Mesothelial cell of epicardium (in vitro differentiated cells): Measurements from ENCODE around the gene GSTP1. TPM values are rescaled to one million over a fixed set of nuclear protein-coding genes. Genes with fewer than 3 reads are reported as not detected.

ENCODE experiments used
- DNase-seq, 2 experiments: peaks; one replicate each; pipeline ENCODE4 v3.0.0; 2021; ENCODE audit warnings: low spot score in 2 of 2; ENCODE audit not compliant: unreplicated experiment in 2 of 2
- H3K27ac Mint-ChIP-seq: 2 replicates; pipeline ENCODE4 v1.8.0; 2021; ENCODE audit warnings: mixed read lengths
- H3K27me3 Mint-ChIP-seq: 2 replicates; pipeline ENCODE4 v1.8.0; 2021; ENCODE audit warnings: low read depth, mixed read lengths
- H3K36me3 Mint-ChIP-seq: 2 replicates; pipeline ENCODE4 v1.8.0; 2021; ENCODE audit warnings: mixed read lengths
- H3K4me1 Mint-ChIP-seq: 2 replicates; pipeline ENCODE4 v1.8.0; 2021; ENCODE audit warnings: mixed read lengths
- H3K4me3 Mint-ChIP-seq: 2 replicates; pipeline ENCODE4 v1.8.0; 2021; ENCODE audit warnings: mild to moderate bottlenecking, moderate library complexity, mixed read lengths
- H3K9me3 Mint-ChIP-seq: 2 replicates; pipeline ENCODE4 v1.8.0; 2021; ENCODE audit warnings: mixed read lengths
- total RNA-seq: library from RNA; stranded (reverse); gene quantifications from 3 replicates; pipeline ENCODE4 v1.2.1, GENCODE V29; 2021
- TF ChIP-seq, protein P1 (sequence below): fragments of 200-600 bp; sonication (generic); IDR thresholded peaks from one replicate; pipeline ENCODE4 v1.5.0; 2021; ENCODE audit warnings: antibody characterized with exemption; ENCODE audit not compliant: unreplicated experiment

GSTP1 gene
- total RNA-seq, 1 donor from 2014 or later: 875 TPM

DNA sequence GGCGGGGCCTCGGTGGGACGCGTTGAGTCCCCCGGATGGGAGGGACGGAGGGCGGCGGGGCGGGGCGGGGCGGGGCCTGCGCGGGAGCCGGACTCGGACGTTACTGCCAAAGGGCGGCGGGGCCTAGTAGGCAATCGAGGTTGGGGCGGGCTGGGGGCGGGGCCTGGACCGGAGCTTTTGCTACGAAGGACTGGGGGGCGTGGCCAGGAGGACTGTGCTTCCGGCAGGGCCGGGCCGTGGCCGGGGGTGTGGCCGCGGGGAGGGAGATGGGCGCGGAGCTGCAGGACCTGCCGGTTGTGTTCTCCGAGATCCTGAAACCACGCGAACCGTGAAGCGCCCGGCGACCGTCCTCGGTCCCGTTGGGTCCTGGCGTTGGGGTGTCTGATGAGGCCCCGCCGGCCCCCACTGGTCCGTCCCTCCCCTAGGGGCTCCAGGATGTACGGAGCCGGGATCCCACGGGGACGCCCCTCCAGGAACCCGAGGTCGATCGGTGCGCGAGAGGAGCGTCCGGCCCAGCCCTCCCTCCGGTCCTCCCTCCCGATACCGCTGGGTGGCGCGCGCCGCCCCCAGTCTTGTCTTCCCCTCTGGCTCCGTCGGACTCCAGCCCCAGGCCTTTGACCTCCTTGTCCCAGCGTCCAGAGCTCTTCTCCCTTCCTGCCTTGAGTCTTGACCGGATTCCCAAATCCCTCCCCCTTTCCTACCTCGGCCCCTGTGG, 46.8 kb downstream of the GSTP1 start:
- Mint-ChIP-seq H3K4me1 (peaks cover 8% of the 10 kb centered on the region), H3K27me3 (no peaks in the 10 kb centered on the region), H3K36me3 (peaks cover 12% of the 10 kb centered on the region), H3K9me3 (no peaks in the 10 kb centered on the region), H3K4me3 (peak overlapping the region; percentile 80), H3K27ac (peak overlapping the region; percentile 85)
- TF ChIP-seq, protein P1, sequence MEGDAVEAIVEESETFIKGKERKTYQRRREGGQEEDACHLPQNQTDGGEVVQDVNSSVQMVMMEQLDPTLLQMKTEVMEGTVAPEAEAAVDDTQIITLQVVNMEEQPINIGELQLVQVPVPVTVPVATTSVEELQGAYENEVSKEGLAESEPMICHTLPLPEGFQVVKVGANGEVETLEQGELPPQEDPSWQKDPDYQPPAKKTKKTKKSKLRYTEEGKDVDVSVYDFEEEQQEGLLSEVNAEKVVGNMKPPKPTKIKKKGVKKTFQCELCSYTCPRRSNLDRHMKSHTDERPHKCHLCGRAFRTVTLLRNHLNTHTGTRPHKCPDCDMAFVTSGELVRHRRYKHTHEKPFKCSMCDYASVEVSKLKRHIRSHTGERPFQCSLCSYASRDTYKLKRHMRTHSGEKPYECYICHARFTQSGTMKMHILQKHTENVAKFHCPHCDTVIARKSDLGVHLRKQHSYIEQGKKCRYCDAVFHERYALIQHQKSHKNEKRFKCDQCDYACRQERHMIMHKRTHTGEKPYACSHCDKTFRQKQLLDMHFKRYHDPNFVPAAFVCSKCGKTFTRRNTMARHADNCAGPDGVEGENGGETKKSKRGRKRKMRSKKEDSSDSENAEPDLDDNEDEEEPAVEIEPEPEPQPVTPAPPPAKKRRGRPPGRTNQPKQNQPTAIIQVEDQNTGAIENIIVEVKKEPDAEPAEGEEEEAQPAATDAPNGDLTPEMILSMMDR: peak; percentile 81
- DNase-seq: peak; percentile 97 to 99

DNA sequence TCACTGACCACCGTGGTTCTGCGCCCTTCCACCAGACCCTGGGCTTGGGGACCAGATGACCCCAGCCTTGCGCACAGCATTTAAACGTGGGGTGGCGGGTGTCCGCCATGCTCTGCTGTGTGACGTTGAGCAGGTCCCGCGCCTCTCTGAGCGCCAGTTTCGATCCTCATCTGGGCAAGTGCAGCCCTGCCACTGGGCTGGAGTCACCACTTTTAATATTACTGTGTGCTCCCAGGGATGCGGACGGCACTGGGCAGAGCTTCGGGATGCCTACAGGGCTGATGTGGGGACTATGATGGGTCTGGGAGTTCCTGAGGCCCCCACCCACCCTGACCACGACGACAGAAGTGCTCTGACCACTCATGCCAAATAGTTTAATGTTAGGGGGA, 47.3 kb downstream of the GSTP1 start:
- no peaks in the 10 kb centered on the region for H3K27me3 Mint-ChIP-seq
- peaks cover 8% of the 10 kb centered on the region for H3K4me1 Mint-ChIP-seq
- H3K4me3 Mint-ChIP-seq: peak overlapping the region; percentile 80
- H3K36me3 Mint-ChIP-seq: peaks cover 12% of the 10 kb centered on the region
- TF ChIP-seq, protein P1: peak; percentile 30
- DNase-seq: no peak
- H3K9me3 Mint-ChIP-seq: no peaks in the 10 kb centered on the region
- peak overlapping the region; percentile 85 for H3K27ac Mint-ChIP-seq

DNA sequence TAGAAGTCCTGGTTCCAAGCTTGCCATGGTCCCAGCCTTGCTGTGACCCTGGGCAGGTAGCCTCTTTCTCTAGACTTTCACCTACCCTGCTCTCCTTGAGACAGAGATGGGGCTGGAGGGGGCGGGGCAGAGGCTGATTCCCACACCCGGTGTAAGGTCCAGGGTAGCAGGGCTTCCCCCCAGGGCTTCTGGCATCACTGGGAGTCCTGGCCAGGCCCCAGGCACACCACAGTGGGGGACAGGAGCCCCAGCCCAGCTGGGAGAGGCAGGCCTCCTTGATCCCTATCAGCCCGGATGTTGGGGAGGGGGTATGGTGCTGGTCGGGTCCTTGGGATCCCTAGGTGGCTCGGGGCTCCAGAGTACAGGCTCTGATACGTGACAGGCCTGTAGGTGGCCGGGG, 47.8 kb downstream of the GSTP1 start:
- Mint-ChIP-seq H3K36me3 (peaks cover 9% of the 10 kb centered on the region), H3K4me3 (peak overlapping the region; percentile 80), H3K9me3 (no peaks in the 10 kb centered on the region), H3K27me3 (no peaks in the 10 kb centered on the region), H3K4me1 (peaks cover 8% of the 10 kb centered on the region), H3K27ac (no peak overlapping the region)
- TF ChIP-seq, protein P1: no peak
- DNase-seq: no peak

DNA sequence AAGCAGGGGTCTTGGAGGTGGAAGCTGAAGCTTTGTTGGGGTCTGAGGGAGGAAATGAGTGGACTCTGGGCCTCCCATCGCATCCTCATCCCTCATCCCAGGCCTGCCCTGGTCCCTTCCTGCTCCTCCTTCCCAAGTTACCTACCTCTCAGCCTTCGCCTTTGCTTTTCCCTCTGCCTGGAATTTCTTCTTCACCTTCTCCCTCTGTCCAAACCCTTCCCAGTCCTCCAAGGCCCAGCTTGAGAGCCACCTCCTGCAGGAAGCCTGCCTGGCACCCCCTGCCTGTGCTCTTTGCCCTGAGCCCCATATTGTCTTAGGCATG, 48.2 kb downstream of the GSTP1 start:
- Mint-ChIP-seq H3K9me3 (no peaks in the 10 kb centered on the region), H3K4me3 (peak overlapping the region; percentile 59), H3K4me1 (peaks cover 8% of the 10 kb centered on the region), H3K36me3 (peaks cover 5% of the 10 kb centered on the region), H3K27me3 (no peaks in the 10 kb centered on the region), H3K27ac (no peak overlapping the region)
- DNase-seq: no peak
- TF ChIP-seq, protein P1: no peak

DNA sequence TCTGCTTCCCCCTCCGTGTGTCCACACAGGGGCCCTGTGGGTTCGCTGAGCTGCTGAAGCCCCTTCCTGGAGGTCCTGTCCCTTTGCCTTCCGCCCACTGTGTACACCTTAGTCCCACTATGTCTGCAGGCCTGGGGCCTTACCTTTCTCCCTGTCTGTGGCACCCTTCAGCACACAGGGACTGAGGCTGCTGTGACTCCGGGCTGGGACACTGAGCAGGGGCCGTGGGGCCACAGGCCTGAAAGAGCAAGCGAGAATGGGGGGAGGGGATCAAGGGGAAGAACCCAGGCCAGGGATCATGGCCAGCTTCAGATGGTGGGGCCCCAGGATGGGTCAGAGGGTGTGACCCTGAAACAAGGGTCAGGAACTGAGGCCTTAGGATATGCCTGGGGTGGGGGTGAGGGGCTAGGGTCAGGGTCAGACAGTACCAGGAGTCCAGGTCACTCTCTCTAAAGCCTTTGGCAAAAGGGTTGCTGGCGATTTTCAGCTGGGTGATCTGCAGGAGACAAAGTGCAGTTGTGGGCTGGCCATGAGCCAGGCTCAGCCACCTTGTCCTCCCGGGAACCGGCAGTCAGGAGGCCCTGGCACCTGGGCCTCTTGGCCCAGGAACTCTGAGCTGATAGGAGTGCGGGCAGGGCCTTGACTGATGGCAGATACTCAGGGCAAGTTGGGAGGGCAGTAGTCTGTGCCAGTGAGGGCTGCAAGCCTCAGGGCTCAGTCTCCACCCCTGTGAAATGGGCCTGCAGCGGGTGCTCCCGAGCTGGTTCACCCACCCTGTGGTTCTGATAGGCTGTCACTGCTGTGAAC, 48.8 kb downstream of the GSTP1 start:
- TF ChIP-seq, protein P1: no peak
- no peak for DNase-seq
- Mint-ChIP-seq H3K36me3 (peaks cover under 1% of the 10 kb centered on the region), H3K9me3 (no peaks in the 10 kb centered on the region), H3K27me3 (no peaks in the 10 kb centered on the region), H3K27ac (no peak overlapping the region), H3K4me1 (peaks cover 8% of the 10 kb centered on the region), H3K4me3 (peak overlapping the region; percentile 59)
